ENCODE data around the gene SGPP1. TPM values are rescaled to one million over a fixed set of nuclear protein-coding genes. Genes with fewer than 3 reads are reported as not detected.

The SGPP1 gene, protein sequence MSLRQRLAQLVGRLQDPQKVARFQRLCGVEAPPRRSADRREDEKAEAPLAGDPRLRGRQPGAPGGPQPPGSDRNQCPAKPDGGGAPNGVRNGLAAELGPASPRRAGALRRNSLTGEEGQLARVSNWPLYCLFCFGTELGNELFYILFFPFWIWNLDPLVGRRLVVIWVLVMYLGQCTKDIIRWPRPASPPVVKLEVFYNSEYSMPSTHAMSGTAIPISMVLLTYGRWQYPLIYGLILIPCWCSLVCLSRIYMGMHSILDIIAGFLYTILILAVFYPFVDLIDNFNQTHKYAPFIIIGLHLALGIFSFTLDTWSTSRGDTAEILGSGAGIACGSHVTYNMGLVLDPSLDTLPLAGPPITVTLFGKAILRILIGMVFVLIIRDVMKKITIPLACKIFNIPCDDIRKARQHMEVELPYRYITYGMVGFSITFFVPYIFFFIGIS
- total RNA-seq: 10 to 100 TPM; 22.7 to 25.3 TPM

DNA sequence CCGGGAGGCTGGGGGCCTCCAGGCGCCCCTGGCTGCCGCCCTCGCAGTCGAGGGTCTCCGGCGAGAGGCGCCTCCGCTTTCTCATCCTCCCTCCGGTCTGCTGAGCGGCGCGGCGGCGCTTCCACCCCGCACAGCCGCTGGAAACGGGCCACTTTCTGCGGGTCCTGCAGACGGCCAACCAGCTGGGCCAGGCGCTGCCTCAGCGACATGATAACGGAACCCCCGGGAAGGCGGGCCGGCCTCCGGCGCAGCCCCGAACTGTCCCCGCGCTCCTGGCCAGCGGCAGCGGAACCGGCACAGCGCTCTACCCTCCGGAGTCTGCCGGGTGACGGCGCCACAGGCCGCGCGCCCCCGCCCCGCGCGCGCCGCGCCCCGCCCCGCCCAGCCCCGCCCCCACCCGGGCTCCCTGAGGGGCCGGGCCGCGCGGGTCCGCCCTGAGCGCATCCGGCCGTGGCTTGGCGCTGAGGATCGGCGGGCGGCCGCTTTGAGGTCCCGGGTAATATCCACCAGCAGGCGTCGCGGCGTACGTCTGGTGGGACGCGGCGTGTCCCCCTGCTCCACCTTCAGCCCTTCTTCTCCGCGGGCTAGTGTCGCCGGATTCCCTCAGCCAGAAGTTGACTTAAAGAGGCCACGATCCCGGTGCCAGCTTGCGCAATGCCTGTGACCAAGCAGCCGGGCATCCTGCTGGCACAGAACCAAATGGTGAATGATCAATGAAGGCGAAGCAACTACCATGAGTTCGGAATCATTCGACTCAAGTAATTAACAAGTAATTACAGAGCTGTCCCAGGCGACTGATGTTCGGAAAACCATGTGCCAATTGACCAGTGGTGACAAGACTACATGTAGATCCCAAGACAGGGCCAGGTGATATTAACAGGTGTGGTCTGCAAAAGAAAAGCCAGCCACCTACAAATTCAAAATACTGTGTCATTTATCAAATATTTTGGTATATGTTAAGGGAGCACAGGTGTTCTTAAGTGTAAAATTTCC is at the start of gene SGPP1:
Gene SGPP1 (minus strand): TSS at position 330 of the 993 bp plus-strand sequence. CDS start 121 bp downstream, at position 209.

DNA sequence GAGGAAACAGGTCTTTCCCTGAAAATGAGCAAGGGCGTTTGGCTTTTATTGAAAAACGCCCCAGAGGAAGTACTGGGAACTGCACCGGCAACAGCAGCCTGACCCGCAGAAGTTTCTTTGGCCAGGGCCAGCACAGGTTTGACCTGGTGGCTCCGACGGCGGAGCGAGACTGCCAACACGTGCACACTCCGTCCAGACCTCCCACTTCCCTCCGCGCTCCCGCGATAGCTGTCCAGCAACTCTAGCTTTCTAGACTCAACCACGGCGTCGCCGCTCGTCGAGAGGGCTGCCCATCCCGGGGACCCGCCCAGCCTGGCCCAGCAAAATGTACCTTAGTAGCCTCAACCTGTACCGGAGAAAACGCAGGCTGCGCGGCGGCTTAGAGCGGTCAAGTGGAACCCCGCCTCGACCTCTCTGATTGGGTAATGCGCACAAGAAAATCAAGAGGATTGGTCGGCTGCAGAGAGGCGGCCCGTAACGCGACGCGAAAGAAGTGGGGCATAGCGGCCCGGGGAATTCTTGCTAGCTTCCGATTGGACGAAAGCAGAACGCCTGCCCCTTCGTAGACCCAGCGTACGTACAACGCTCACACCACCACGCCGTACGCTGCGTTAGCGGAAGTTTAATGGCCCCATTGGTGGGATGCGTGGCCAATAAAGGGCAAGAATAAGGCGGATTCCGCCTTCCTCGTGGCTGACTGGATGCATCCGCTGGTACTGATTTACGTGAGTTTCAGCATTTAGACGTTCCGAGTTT is 86.2 kb downstream of the SGPP1 start, which contains the start of gene WDR89:
Gene WDR89 (minus strand): TSS at position 399 of the 756 bp plus-strand sequence. CDS start 41,929 bp downstream, outside the sequence.

Small RNA genes within 50 kb of the gene (small RNA-seq; reads per million reads assigned to genes)
- gene AL161670.1 (0 reads per million in 2 donors), gene RF00012 (0 to 0.09 reads per million in 2 donors), gene RNU7-116P (0 reads per million in 2 donors)

Other genes with a start within 250 kb of the SGPP1 start
- 10 to 100 TPM; 13.8 to 24.0 TPM for gene PPP2R5E, start 184.7 kb downstream of the SGPP1 start, total RNA-seq
- gene WDR89, start 86.2 kb downstream of the SGPP1 start, total RNA-seq: 10 to 100 TPM in 1 of 2 donors, 1 to 10 TPM in 1; 5.2 to 11.0 TPM
- 10 to 100 TPM; 49.6 to 50.9 TPM for gene SYNE2, start 124.9 kb upstream of the SGPP1 start, total RNA-seq

Measured in melanocyte of skin (primary cell).